ENCODE measurements around the gene COX7C. TPM values are rescaled to one million over a fixed set of nuclear protein-coding genes. Genes with fewer than 3 reads are reported as not detected.

The COX7C gene
- total RNA-seq, 1 donor from 2014 or later: 702 TPM

GRCh38 chr5:86631165-86631564 is 13.4 kb downstream of the COX7C start:
- Histone ChIP-seq H4K20me1 (ENCODE audit: low read depth) (no peaks in the 10 kb centered on the region), H3K36me3 (no peaks in the 10 kb centered on the region), H2AFZ (replicated peaks) (no peak overlapping the region), H3K4me2 (no peak overlapping the region), H3K27ac (no peak overlapping the region), H3K4me1 (no peaks in the 10 kb centered on the region), H3K9ac (no peak overlapping the region), H3K79me2 (ENCODE audit: low read depth) (no peaks in the 10 kb centered on the region), H3K27me3 (no peaks in the 10 kb centered on the region), H3K9me3 (ENCODE audit: low read depth) (no peaks in the 10 kb centered on the region), H3F3A (ENCODE audit: low read depth) (no peaks in the 10 kb centered on the region), H3K4me3 (no peak overlapping the region)
- Mint-ChIP-seq H3K4me1 (no peaks in the 10 kb centered on the region), H3K27me3 (ENCODE audit: insufficient read depth, low read depth) (no peaks in the 10 kb centered on the region), H3K9me3 (no peaks in the 10 kb centered on the region), H3K36me3 (no peaks in the 10 kb centered on the region), H3K4me3 (no peak overlapping the region), H3K27ac (no peak overlapping the region)
- TF ChIP-seq EZH2 (IDR thresholded peaks at IDR 0.05) (no peak), EZH2phosphoT487 (IDR thresholded peaks at IDR 0.05) (no peak)
- TF ChIP-seq, protein P1, sequence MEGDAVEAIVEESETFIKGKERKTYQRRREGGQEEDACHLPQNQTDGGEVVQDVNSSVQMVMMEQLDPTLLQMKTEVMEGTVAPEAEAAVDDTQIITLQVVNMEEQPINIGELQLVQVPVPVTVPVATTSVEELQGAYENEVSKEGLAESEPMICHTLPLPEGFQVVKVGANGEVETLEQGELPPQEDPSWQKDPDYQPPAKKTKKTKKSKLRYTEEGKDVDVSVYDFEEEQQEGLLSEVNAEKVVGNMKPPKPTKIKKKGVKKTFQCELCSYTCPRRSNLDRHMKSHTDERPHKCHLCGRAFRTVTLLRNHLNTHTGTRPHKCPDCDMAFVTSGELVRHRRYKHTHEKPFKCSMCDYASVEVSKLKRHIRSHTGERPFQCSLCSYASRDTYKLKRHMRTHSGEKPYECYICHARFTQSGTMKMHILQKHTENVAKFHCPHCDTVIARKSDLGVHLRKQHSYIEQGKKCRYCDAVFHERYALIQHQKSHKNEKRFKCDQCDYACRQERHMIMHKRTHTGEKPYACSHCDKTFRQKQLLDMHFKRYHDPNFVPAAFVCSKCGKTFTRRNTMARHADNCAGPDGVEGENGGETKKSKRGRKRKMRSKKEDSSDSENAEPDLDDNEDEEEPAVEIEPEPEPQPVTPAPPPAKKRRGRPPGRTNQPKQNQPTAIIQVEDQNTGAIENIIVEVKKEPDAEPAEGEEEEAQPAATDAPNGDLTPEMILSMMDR (IDR thresholded peaks at IDR 0.05): no peak
- no peak for DNase-seq (ENCODE audit: low spot score)

- Histone ChIP-seq H3K4me2 (peak overlapping the region; percentile 1), H3K4me1 (peaks cover 29% of the 10 kb centered on the region), H3K9me3 (ENCODE audit: low read depth) (no peaks in the 10 kb centered on the region), H3K79me2 (ENCODE audit: low read depth) (no peaks in the 10 kb centered on the region), H3K36me3 (no peaks in the 10 kb centered on the region), H3K27ac (peak overlapping the region; percentile 57), H3K27me3 (no peaks in the 10 kb centered on the region), H4K20me1 (ENCODE audit: low read depth) (no peaks in the 10 kb centered on the region), H3F3A (ENCODE audit: low read depth) (no peaks in the 10 kb centered on the region), H3K9ac (no peak overlapping the region), H2AFZ (replicated peaks) (no peak overlapping the region), H3K4me3 (no peak overlapping the region)
- Mint-ChIP-seq H3K9me3 (no peaks in the 10 kb centered on the region), H3K36me3 (no peaks in the 10 kb centered on the region), H3K27me3 (ENCODE audit: insufficient read depth, low read depth) (peaks cover 3% of the 10 kb centered on the region), H3K4me1 (peaks cover 5% of the 10 kb centered on the region), H3K27ac (no peak overlapping the region), H3K4me3 (no peak overlapping the region)
- no peak for TF ChIP-seq EZH2 (IDR thresholded peaks at IDR 0.05)
- TF ChIP-seq, protein P1 (IDR thresholded peaks at IDR 0.05): no peak
- no peak for TF ChIP-seq EZH2phosphoT487 (IDR thresholded peaks at IDR 0.05)
- no peak for DNase-seq (ENCODE audit: low spot score)
These were observed 23.3 kb downstream of the COX7C start for GRCh38 chr5:86640998-86641397.

GRCh38 chr5:86644843-86645242 is 27.1 kb downstream of the COX7C start:
- Histone ChIP-seq H3K27me3 (no peaks in the 10 kb centered on the region), H3K4me1 (peaks cover 41% of the 10 kb centered on the region), H3K79me2 (ENCODE audit: low read depth) (no peaks in the 10 kb centered on the region), H3K27ac (no peak overlapping the region), H3K36me3 (no peaks in the 10 kb centered on the region), H3K4me2 (no peak overlapping the region), H3K9ac (no peak overlapping the region), H2AFZ (replicated peaks) (no peak overlapping the region), H3K9me3 (ENCODE audit: low read depth) (no peaks in the 10 kb centered on the region), H4K20me1 (ENCODE audit: low read depth) (no peaks in the 10 kb centered on the region), H3K4me3 (no peak overlapping the region), H3F3A (ENCODE audit: low read depth) (no peaks in the 10 kb centered on the region)
- TF ChIP-seq, protein P1 (IDR thresholded peaks at IDR 0.05): no peak
- TF ChIP-seq EZH2 (IDR thresholded peaks at IDR 0.05) (no peak), EZH2phosphoT487 (IDR thresholded peaks at IDR 0.05) (no peak)
- H3K4me3 Mint-ChIP-seq: no peak overlapping the region
- no peaks in the 10 kb centered on the region for H3K27me3 Mint-ChIP-seq (ENCODE audit: insufficient read depth, low read depth)
- no peak for DNase-seq (ENCODE audit: low spot score)
- H3K27ac Mint-ChIP-seq: no peak overlapping the region
- no peaks in the 10 kb centered on the region for H3K36me3 Mint-ChIP-seq
- no peaks in the 10 kb centered on the region for H3K9me3 Mint-ChIP-seq
- peaks cover 5% of the 10 kb centered on the region for H3K4me1 Mint-ChIP-seq

Measured in neural progenitor cell (in vitro differentiated cells).